CD4-positive, alpha-beta memory T cell (primary cell): ENCODE data around the gene ORMDL2. TPM values are rescaled to one million over a fixed set of nuclear protein-coding genes. Genes with fewer than 3 reads are reported as not detected.

ENCODE experiments used
- CTCF ChIA-PET: fragments of 350-600 bp; sonication (Branson Sonifier 250); formaldehyde crosslinking; loops from one replicate; lab custom pipeline; 2021; ENCODE audit warnings: inconsistent platforms; ENCODE audit not compliant: partially characterized antibody; lab: Charles Lee
- POLR2A ChIA-PET: fragments of 350-600 bp; sonication (Branson Sonifier 250); formaldehyde crosslinking; loops from one replicate; lab custom pipeline; 2021; ENCODE audit not compliant: partially characterized antibody; lab: Charles Lee
- DNase-seq, 5 donors: peaks; one replicate each; pipeline versions ENCODE4 v3.0.0 to v3.0.0-alpha.2; 2020 to 2022; ENCODE audit warnings: mixed read lengths in 1 of 5
- H3K27ac ChIP-seq: one replicate; pipeline ENCODE4 v1.7.0; 2013; ENCODE audit warnings: low read depth, low read length
- H3K27me3 ChIP-seq: 2 replicates; pipeline ENCODE4 v1.7.0; 2013; ENCODE audit warnings: mild to moderate bottlenecking, low read length, moderate library complexity; ENCODE audit not compliant: insufficient read depth
- H3K36me3 ChIP-seq: 2 replicates; pipeline ENCODE4 v1.7.0; 2013; ENCODE audit warnings: mild to moderate bottlenecking, low read length, moderate library complexity; ENCODE audit not compliant: insufficient read depth
- H3K4me1 ChIP-seq: 2 replicates; pipeline ENCODE4 v1.7.0; 2013; ENCODE audit warnings: mild to moderate bottlenecking, low read length, moderate library complexity; ENCODE audit not compliant: insufficient read depth
- H3K4me3 ChIP-seq, 2 donors: one replicate each; pipeline ENCODE4 v1.7.0; 2013; ENCODE audit warnings: low read length in 2 of 2, mild to moderate bottlenecking in 1 of 2
- H3K9me3 ChIP-seq, 2 donors: one replicate each; pipeline ENCODE4 v1.7.0; 2013; ENCODE audit warnings: low read length in 2 of 2, control low read depth in 1 of 2; ENCODE audit not compliant: control insufficient read depth in 1 of 2
- H3K27ac Mint-ChIP-seq, 7 donors: one replicate each; pipeline ENCODE4 v1.8.0; 2020 to 2021; ENCODE audit warnings: mixed read lengths in 7 of 7, mild to moderate bottlenecking in 6 of 7, inconsistent platforms in 3 of 7, moderate library complexity in 3 of 7
- H3K27me3 Mint-ChIP-seq, 2 donors: one replicate each; pipeline ENCODE4 v1.8.0; 2020 to 2021; ENCODE audit warnings: mixed read lengths in 2 of 2
- H3K36me3 Mint-ChIP-seq, 2 donors: one replicate each; pipeline ENCODE4 v1.8.0; 2020 to 2021; ENCODE audit warnings: mixed read lengths in 2 of 2, inconsistent platforms in 1 of 2, mild to moderate bottlenecking in 1 of 2
- H3K4me1 Mint-ChIP-seq, 4 donors: one replicate each; pipeline ENCODE4 v1.8.0; 2020 to 2021; ENCODE audit warnings: mixed read lengths in 4 of 4, mild to moderate bottlenecking in 1 of 4
- H3K4me3 Mint-ChIP-seq, 8 donors: one replicate each; pipeline ENCODE4 v1.8.0; 2020 to 2021; ENCODE audit warnings: mixed read lengths in 8 of 8, mild to moderate bottlenecking in 7 of 8, moderate library complexity in 6 of 8, inconsistent platforms in 3 of 8
- H3K9me3 Mint-ChIP-seq, 8 donors: one replicate each; pipeline ENCODE4 v1.8.0; 2020 to 2021; ENCODE audit warnings: mixed read lengths in 8 of 8, mild to moderate bottlenecking in 5 of 8, inconsistent platforms in 3 of 8, moderate library complexity in 1 of 8
- intact Hi-C: fragments of 100-400 bp; cut with micrococcal nuclease; formaldehyde crosslinking; loops from one replicate; pipeline ENCODE4 v1.15.1; 2023
- polyA plus RNA-seq, 2 donors: library from polyadenylated mRNA; unstranded; fragments of 300-500 nt; fragmentation: Illumina TruSeq; gene quantifications; one replicate each; pipeline ENCODE4 v1.2.3, GENCODE V29; 2021
- total RNA-seq, 2 experiments: library from RNA; stranded (reverse); gene quantifications; one replicate each; pipeline ENCODE4 v1.2.3, GENCODE V29; 2021

ORMDL2 gene
- total and polyA plus RNA-seq, 4 experiments from 2014 or later: 42.6 to 142 (median 70.1) TPM

DNA sequence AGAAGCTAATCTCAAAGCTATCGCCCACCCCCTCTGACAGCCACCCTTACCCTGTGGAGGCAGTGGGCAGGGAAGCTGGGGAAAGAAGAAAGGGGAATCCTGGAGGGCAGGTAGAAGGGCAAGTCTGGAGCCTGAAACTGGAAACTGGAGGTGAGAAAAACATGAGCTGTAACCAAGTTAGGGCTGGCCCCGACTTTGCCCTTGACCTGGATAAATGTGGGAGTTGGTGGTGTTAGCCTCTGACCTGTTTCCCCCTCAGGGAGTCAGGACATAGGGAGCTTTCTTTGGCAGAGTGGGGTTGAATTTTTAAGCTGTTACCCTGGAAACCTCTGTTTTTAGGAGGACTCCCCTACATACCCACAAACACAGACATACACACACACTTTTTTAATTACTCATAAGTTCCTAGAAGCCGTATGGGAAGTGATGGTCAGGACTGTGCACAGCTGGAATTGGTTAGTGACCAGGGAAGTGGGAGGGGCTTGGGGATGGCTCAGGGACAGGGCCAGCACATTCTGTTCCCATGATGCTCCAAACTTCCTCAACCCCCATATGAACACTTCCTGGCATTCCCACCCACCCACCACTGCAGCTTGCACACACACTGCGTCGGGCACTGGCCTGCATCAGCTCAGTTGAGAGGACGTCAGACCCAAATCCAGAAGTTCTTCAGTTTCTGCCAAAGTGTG is 29.9 kb downstream of the ORMDL2 start:
- CTCF ChIA-PET: interaction anchor here (1.4 to 1.6 kb wide), 2 partner anchors 18 to 32 kb away, joined by 3 read pairs; partner anchors contain the start of gene DNAJC14

DNA sequence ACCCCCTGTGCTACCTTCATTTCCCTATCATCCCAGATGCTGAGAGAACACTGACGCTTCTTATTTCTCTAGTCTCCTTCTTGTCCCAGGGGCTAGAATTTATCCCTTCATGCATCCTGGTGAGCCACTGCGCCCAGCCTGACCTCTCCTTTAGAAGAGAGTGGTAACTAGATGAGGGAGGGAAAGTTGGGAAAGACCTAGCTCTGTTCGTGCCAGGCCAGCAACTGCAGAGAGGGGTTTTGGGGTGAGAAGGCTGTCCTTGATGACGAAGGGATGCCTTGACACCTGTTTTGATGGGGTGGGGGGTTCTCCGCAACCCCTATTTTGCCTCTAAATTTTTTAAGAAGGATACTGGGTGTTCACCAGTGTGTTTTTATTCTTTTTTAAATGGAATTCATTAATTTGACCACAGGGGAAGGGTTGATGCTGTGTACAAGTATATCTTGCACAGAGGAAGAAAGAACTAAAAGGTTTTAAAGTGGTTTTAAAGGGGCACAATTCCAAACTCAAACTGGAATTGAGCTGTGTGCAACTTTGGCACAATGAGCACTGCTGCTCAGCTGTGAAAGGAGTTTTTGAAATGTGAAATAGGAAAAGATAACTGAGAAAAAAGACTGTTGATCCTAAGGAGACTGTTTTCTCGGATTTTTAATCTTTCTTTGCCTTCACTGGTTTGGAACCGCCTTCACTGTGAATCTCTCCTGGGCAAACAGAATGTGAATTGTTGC is 31.9 kb downstream of the ORMDL2 start:
- Mint-ChIP-seq H3K36me3 (no peaks in the 10 kb centered on the region), H3K27me3 (peaks cover 2 to 7% of the 10 kb centered on the region in 2 donors), H3K4me3 (no peak overlapping the region), H3K27ac (no peak overlapping the region), H3K4me1 (no peaks in the 10 kb centered on the region), H3K9me3 (peaks cover 0 to 2% (median 0%) of the 10 kb centered on the region in 8 donors)
- Histone ChIP-seq H3K4me1 (no peaks in the 10 kb centered on the region), H3K4me3 (no peak overlapping the region), H3K9me3 (no peaks in the 10 kb centered on the region), H3K27ac (no peak overlapping the region), H3K36me3 (no peaks in the 10 kb centered on the region), H3K27me3 (no peaks in the 10 kb centered on the region)
- POLR2A ChIA-PET: no interaction called here
- intact Hi-C loops: no loop called here
- no peak for DNase-seq
- CTCF ChIA-PET: interaction anchor here (0.5 to 0.7 kb wide), 2 partner anchors 15 to 1486 kb away, joined by 3 read pairs; no protein-coding TSS in a partner anchor

More for the DNA sequence above, 29.9 kb downstream of the ORMDL2 start:
- intact Hi-C loops: no loop called here
- no peaks in the 10 kb centered on the region for H3K36me3 ChIP-seq
- POLR2A ChIA-PET: interaction anchor here (1.0 kb wide), 1 partner anchor 92 kb away, joined by 3 read pairs; no protein-coding TSS in a partner anchor
- no peaks in the 10 kb centered on the region for H3K9me3 ChIP-seq
- Mint-ChIP-seq H3K27me3 (peaks cover 2 to 6% of the 10 kb centered on the region in 2 donors), H3K4me3 (no peak overlapping the region), H3K9me3 (peaks cover 0 to 2% (median 0%) of the 10 kb centered on the region in 8 donors), H3K27ac (no peak overlapping the region), H3K4me1 (no peaks in the 10 kb centered on the region), H3K36me3 (no peaks in the 10 kb centered on the region)
- DNase-seq: no peak
- no peak overlapping the region for H3K4me3 ChIP-seq
- no peak overlapping the region for H3K27ac ChIP-seq
- H3K27me3 ChIP-seq: no peaks in the 10 kb centered on the region
- no peaks in the 10 kb centered on the region for H3K4me1 ChIP-seq

DNA sequence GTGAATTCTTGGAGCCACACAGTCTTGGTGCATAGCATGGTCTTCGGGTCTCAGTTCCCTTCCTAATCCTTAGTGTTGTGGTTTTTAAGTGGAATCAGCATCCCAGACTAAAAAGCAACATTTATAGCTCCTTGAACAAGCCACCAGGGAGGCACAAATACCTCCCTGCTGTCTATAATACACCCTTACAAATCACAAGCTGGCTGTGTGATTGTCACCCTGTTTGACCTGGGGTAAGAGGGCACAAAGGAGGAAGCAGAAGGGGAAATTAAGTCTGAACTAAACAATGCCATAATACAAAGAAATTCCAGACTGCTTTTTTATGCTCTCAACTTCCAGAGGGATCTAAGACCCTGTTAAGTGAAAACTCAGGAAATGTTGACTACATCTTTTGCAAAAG is 32.6 kb downstream of the ORMDL2 start:
- Histone ChIP-seq H3K9me3 (no peaks in the 10 kb centered on the region), H3K4me3 (no peak overlapping the region), H3K4me1 (no peaks in the 10 kb centered on the region), H3K27ac (no peak overlapping the region), H3K27me3 (no peaks in the 10 kb centered on the region), H3K36me3 (no peaks in the 10 kb centered on the region)
- no peak overlapping the region for H3K4me3 Mint-ChIP-seq
- no peak for DNase-seq
- H3K4me1 Mint-ChIP-seq: no peaks in the 10 kb centered on the region
- no peak overlapping the region for H3K27ac Mint-ChIP-seq
- POLR2A ChIA-PET: no interaction called here
- peaks cover 2 to 7% of the 10 kb centered on the region in 2 donors for H3K27me3 Mint-ChIP-seq
- H3K9me3 Mint-ChIP-seq: peaks cover 0 to 2% (median 0%) of the 10 kb centered on the region in 8 donors
- intact Hi-C loops: no loop called here
- H3K36me3 Mint-ChIP-seq: no peaks in the 10 kb centered on the region
- CTCF ChIA-PET: interaction anchor here (0.5 kb wide), 1 partner anchor 14 kb away, joined by 3 read pairs; no protein-coding TSS in a partner anchor

DNA sequence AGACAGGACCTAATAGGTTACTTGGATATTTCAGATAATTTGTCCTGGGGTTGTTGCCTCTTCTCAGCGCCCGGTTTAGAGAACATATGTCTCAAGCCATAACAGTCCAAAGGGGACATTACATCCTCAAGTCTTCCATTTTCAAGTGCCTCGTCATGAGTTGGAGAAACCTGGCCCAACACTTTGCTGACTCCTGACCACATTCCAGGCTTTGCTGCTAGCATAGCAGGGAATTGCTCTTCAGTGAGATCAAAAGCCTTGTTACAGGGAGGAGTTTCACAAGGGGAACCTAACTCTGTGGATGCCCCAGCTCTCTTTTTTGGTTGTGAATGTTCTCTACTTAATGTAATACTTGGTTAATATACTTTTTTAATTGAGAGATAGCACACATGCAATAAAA is 33.1 kb downstream of the ORMDL2 start:
- Histone ChIP-seq H3K4me3 (no peak overlapping the region), H3K9me3 (no peaks in the 10 kb centered on the region), H3K4me1 (no peaks in the 10 kb centered on the region), H3K27ac (no peak overlapping the region), H3K36me3 (no peaks in the 10 kb centered on the region), H3K27me3 (no peaks in the 10 kb centered on the region)
- Mint-ChIP-seq H3K36me3 (no peaks in the 10 kb centered on the region), H3K4me1 (no peaks in the 10 kb centered on the region), H3K27ac (no peak overlapping the region), H3K9me3 (peaks cover 0 to 2% (median 0%) of the 10 kb centered on the region in 8 donors), H3K27me3 (peaks cover 2 to 7% of the 10 kb centered on the region in 2 donors), H3K4me3 (no peak overlapping the region)
- ChIA-PET POLR2A (no interaction called here), CTCF (interaction anchor here (0.7 kb wide), 1 partner anchor 9 kb away, joined by 3 read pairs; no protein-coding TSS in a partner anchor)
- intact Hi-C loops: no loop called here
- no peak for DNase-seq

DNA sequence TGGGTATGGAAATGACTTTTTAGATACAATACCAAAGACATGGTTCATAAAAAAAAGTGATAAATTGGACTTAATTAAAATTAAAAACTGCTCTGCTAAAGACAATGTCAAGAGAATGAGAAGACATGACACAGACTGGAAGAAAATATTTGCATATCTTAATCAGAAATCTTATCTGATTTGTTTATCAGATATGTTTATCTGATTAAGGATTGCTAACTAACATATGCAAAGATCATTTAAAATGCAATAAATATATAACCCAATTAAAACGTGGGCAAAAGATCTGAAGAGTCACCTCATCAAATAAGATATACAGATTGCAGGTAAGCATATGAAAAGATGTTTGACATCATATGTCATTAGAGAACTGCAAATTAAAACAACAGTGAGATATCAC is 34.9 kb downstream of the ORMDL2 start:
- DNase-seq: no peak
- no peaks in the 10 kb centered on the region for H3K36me3 ChIP-seq
- H3K27ac ChIP-seq: no peak overlapping the region
- no peaks in the 10 kb centered on the region for H3K36me3 Mint-ChIP-seq
- H3K27me3 ChIP-seq: no peaks in the 10 kb centered on the region
- intact Hi-C loops: no loop called here
- H3K4me3 Mint-ChIP-seq: no peak overlapping the region
- no peaks in the 10 kb centered on the region for H3K4me1 ChIP-seq
- H3K9me3 ChIP-seq: no peaks in the 10 kb centered on the region
- peaks cover 0 to 2% (median 0%) of the 10 kb centered on the region in 8 donors for H3K9me3 Mint-ChIP-seq
- H3K27me3 Mint-ChIP-seq: peaks cover 2 to 7% of the 10 kb centered on the region in 2 donors
- no peak overlapping the region for H3K4me3 ChIP-seq
- H3K4me1 Mint-ChIP-seq: no peaks in the 10 kb centered on the region
- ChIA-PET CTCF (no interaction called here), POLR2A (no interaction called here)
- H3K27ac Mint-ChIP-seq: no peak overlapping the region

DNA sequence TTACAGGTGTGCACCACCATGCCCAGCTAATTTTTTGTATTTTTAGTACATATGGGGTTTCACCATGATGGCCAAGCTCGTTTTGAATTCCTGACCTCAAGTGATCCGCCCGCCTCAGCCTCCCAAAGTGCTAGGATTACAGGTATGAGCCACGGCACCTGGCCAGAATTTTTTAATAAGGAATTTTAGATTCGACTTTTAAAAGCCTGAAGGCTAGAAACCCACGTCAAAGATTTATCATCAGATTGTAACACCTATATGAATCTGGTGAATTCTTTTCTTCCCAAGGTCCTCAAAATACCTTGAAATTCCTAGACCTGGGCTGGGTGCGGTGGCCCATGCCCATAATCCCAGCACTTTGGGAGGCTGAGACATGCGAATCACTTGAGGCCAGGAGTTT is 43.6 kb downstream of the ORMDL2 start:
- Histone ChIP-seq H3K27me3 (no peaks in the 10 kb centered on the region), H3K9me3 (no peaks in the 10 kb centered on the region), H3K4me3 (no peak overlapping the region), H3K27ac (no peak overlapping the region), H3K36me3 (no peaks in the 10 kb centered on the region), H3K4me1 (no peaks in the 10 kb centered on the region)
- Mint-ChIP-seq H3K27me3 (no peaks in the 10 kb centered on the region), H3K36me3 (no peaks in the 10 kb centered on the region), H3K9me3 (peaks cover 0 to 13% (median 7%) of the 10 kb centered on the region in 8 donors), H3K4me1 (no peaks in the 10 kb centered on the region), H3K4me3 (no peak overlapping the region), H3K27ac (no peak overlapping the region)
- POLR2A ChIA-PET: no interaction called here
- no peak for DNase-seq
- intact Hi-C loops: no loop called here
- CTCF ChIA-PET: no interaction called here

DNA sequence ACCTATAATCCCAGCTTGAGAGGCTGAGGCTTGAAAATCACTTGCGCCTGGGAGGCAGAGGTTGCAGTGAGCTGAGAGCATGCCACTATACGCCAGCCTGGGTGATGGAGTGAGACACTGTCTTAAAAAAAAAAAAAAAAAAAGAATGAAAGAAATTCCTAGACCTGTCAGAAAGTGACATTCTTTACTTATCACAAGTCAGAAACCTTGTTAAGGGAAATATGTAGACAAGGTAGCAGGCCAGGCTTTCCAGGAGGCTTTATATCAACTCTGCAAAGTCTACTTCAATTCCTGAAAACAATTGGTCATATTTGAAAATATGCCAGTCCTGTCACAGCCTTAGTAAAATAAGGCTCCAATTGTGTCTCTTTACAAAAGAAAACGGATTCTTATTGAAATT is 44.0 kb downstream of the ORMDL2 start:
- no peaks in the 10 kb centered on the region for H3K4me1 Mint-ChIP-seq
- H3K27ac Mint-ChIP-seq: no peak overlapping the region
- H3K27me3 Mint-ChIP-seq: no peaks in the 10 kb centered on the region
- Histone ChIP-seq H3K4me3 (no peak overlapping the region), H3K27ac (no peak overlapping the region), H3K4me1 (no peaks in the 10 kb centered on the region), H3K36me3 (no peaks in the 10 kb centered on the region), H3K9me3 (no peaks in the 10 kb centered on the region), H3K27me3 (no peaks in the 10 kb centered on the region)
- POLR2A ChIA-PET: interaction anchor here (1.1 kb wide), 1 partner anchor 44 kb away, joined by 4 read pairs; the partner anchor contains the start of genes ORMDL2 and SARNP
- CTCF ChIA-PET: no interaction called here
- no peak overlapping the region for H3K4me3 Mint-ChIP-seq
- no peak for DNase-seq
- H3K9me3 Mint-ChIP-seq: peaks cover 0 to 14% (median 7%) of the 10 kb centered on the region in 8 donors
- no peaks in the 10 kb centered on the region for H3K36me3 Mint-ChIP-seq
- intact Hi-C loops: no loop called here
